Mesenchymal stem cell (in vitro differentiated cells and primary cell): ENCODE data around the gene MAP2K6.

ENCODE experiments used
- DNase-seq: peaks from one replicate; pipeline ENCODE4 v3.0.0-alpha.2; 2013
- H2AFZ ChIP-seq: one replicate; pipeline ENCODE4 v1.6.1; 2013; ENCODE audit warnings: low read depth, mild to moderate bottlenecking, control low read depth, inconsistent platforms, low read length, moderate library complexity
- H2AK5ac ChIP-seq: 2 replicates; pipeline ENCODE4 v1.6.1; 2013; ENCODE audit warnings: low read length, moderate library complexity, mild to moderate bottlenecking, inconsistent platforms; ENCODE audit not compliant: severe bottlenecking
- H2BK120ac ChIP-seq: one replicate; pipeline ENCODE4 v1.6.1; 2013; ENCODE audit warnings: low read depth, mild to moderate bottlenecking, inconsistent platforms, low read length, moderate library complexity
- H2BK12ac ChIP-seq, 2 experiments: one replicate each; pipeline ENCODE4 v1.6.1; 2013; ENCODE audit warnings: inconsistent platforms in 2 of 2, low read length in 2 of 2, mild to moderate bottlenecking in 2 of 2, moderate library complexity in 2 of 2, control low read depth in 1 of 2
- H2BK15ac ChIP-seq: one replicate; pipeline ENCODE4 v1.6.1; 2013; ENCODE audit warnings: mild to moderate bottlenecking, low read depth, inconsistent platforms; ENCODE audit not compliant: poor library complexity, severe bottlenecking
- H2BK5ac ChIP-seq: 2 replicates; pipeline ENCODE4 v1.6.1; 2013; ENCODE audit warnings: low read depth, mild to moderate bottlenecking, low read length, control low read depth, inconsistent platforms; ENCODE audit not compliant: poor library complexity, severe bottlenecking
- H3K14ac ChIP-seq, 2 experiments: one replicate each; pipeline ENCODE4 v1.6.1; 2013; ENCODE audit warnings: inconsistent platforms in 2 of 2, low read length in 2 of 2, control low read depth in 1 of 2, mild to moderate bottlenecking in 1 of 2, moderate library complexity in 1 of 2
- H3K18ac ChIP-seq, 2 experiments: one replicate each; pipeline ENCODE4 v1.6.1; 2013; ENCODE audit warnings: inconsistent platforms in 2 of 2, low read length in 2 of 2, control low read depth in 1 of 2, low read depth in 1 of 2, mild to moderate bottlenecking in 1 of 2
- H3K23ac ChIP-seq, 2 experiments: one replicate each; pipeline ENCODE4 v1.6.1; 2013; ENCODE audit warnings: inconsistent platforms in 2 of 2, low read length in 2 of 2, mild to moderate bottlenecking in 2 of 2, moderate library complexity in 2 of 2, control low read depth in 1 of 2
- H3K27ac ChIP-seq: 2 replicates; pipeline ENCODE4 v1.5.1; 2013; ENCODE audit warnings: mild to moderate bottlenecking, moderate library complexity, low read length, control low read depth, inconsistent platforms; ENCODE audit not compliant: poor library complexity, severe bottlenecking
- H3K27me3 ChIP-seq, 2 experiments: 2 replicates each; pipeline versions ENCODE4 v1.6.1 to v1.7.0; 2013; ENCODE audit warnings: low read length in 2 of 2, mild to moderate bottlenecking in 2 of 2, moderate library complexity in 2 of 2, control low read depth in 1 of 2, inconsistent platforms in 1 of 2; ENCODE audit not compliant: control insufficient read depth in 1 of 2, insufficient read depth in 1 of 2
- H3K36me3 ChIP-seq, 2 experiments: 2 replicates each; pipeline versions ENCODE4 v1.6.1 to v1.7.0; 2013; ENCODE audit warnings: low read length in 2 of 2, control low read depth in 1 of 2, inconsistent platforms in 1 of 2, low read depth in 1 of 2, mild to moderate bottlenecking in 1 of 2; ENCODE audit not compliant: insufficient read depth in 2 of 2, control insufficient read depth in 1 of 2
- H3K4ac ChIP-seq, 2 experiments: one replicate each; pipeline ENCODE4 v1.6.1; 2013; ENCODE audit warnings: inconsistent platforms in 2 of 2, low read length in 2 of 2, mild to moderate bottlenecking in 2 of 2, moderate library complexity in 2 of 2, control low read depth in 1 of 2, low read depth in 1 of 2
- H3K4me1 ChIP-seq: 2 replicates; pipeline ENCODE4 v1.6.1; 2013; ENCODE audit warnings: low read depth, low read length, control low read depth; ENCODE audit not compliant: control insufficient read depth, insufficient read depth
- H3K4me2 ChIP-seq: 2 replicates; pipeline ENCODE4 v1.6.1; 2013; ENCODE audit warnings: low read length, mild to moderate bottlenecking, inconsistent platforms; ENCODE audit not compliant: poor library complexity, severe bottlenecking
- H3K4me3 ChIP-seq, 2 experiments: 2 replicates each; pipeline versions ENCODE4 v1.5.1 to v1.7.0; 2013; ENCODE audit warnings: low read length in 2 of 2, mild to moderate bottlenecking in 2 of 2, control low read depth in 1 of 2, low read depth in 1 of 2; ENCODE audit not compliant: insufficient read depth in 1 of 2
- H3K79me1 ChIP-seq: replicated peaks from 2 replicates; pipeline ENCODE4 v1.6.1; 2013; ENCODE audit warnings: mild to moderate bottlenecking, control low read depth, low read length, inconsistent platforms; ENCODE audit not compliant: poor library complexity, severe bottlenecking
- H3K9ac ChIP-seq: 2 replicates; pipeline ENCODE4 v1.7.0; 2013; ENCODE audit warnings: mild to moderate bottlenecking, low read length, moderate library complexity
- H3K9me3 ChIP-seq: 2 replicates; pipeline ENCODE4 v1.7.0; 2013; ENCODE audit warnings: mild to moderate bottlenecking, low read length; ENCODE audit not compliant: control insufficient read depth
- H4K8ac ChIP-seq: one replicate; pipeline ENCODE4 v1.6.1; 2013; ENCODE audit warnings: inconsistent platforms, mild to moderate bottlenecking, low read length, moderate library complexity
- H4K91ac ChIP-seq: one replicate; pipeline ENCODE4 v1.6.1; 2013; ENCODE audit warnings: mild to moderate bottlenecking, low read length, inconsistent platforms
- WGBS: methylation state at CpG from one replicate; pipeline ENCODE4 v1.1.7; 2013; ENCODE audit warnings: mixed read lengths; 5-methylcytosine and 5-hydroxymethylcytosine counted together

The MAP2K6 gene

GRCh38 chr17:69489313-69489712 is 74.8 kb downstream of the MAP2K6 start:
- Histone ChIP-seq H3K27ac (no peak overlapping the region), H2BK12ac (no peak overlapping the region), H2BK5ac (no peak overlapping the region), H2BK120ac (no peak overlapping the region), H3K27me3 (no peaks in the 10 kb centered on the region), H4K8ac (no peak overlapping the region), H4K91ac (no peak overlapping the region), H3K4me2 (no peak overlapping the region), H3K23ac (no peak overlapping the region), H2BK15ac (no peak overlapping the region), H3K4me1 (no peaks in the 10 kb centered on the region), H3K18ac (no peak overlapping the region), H3K4ac (no peak overlapping the region), H3K14ac (no peak overlapping the region), H3K36me3 (no peaks in the 10 kb centered on the region), H2AFZ (no peak overlapping the region), H3K4me3 (no peak overlapping the region), H3K9ac (no peak overlapping the region), H2AK5ac (no peak overlapping the region), H3K9me3 (no peaks in the 10 kb centered on the region), H3K79me1 (peaks cover 2% of the 10 kb centered on the region)
- no peak for DNase-seq
- 100% methylated on average over 2 of the region's 4 CpGs for WGBS

GRCh38 chr17:69492410-69493071 is 78.0 kb downstream of the MAP2K6 start:
- Histone ChIP-seq H2BK5ac (peak overlapping the region; percentile 44), H3K9me3 (no peaks in the 10 kb centered on the region), H3K27me3 (no peaks in the 10 kb centered on the region), H2BK120ac (no peak overlapping the region), H3K4me1 (no peaks in the 10 kb centered on the region), H3K27ac (peak overlapping the region; percentile 76), H3K23ac (no peak overlapping the region), H3K79me1 (no peaks in the 10 kb centered on the region), H3K4me2 (no peak overlapping the region), H3K4me3 (no peak overlapping the region), H3K4ac (no peak overlapping the region), H4K91ac (no peak overlapping the region), H2BK12ac (no peak overlapping the region), H4K8ac (peak overlapping the region; percentile 19), H3K36me3 (no peaks in the 10 kb centered on the region), H3K18ac (no peak overlapping the region), H3K14ac (no peak overlapping the region), H2AFZ (no peak overlapping the region), H2BK15ac (no peak overlapping the region), H3K9ac (no peak overlapping the region), H2AK5ac (no peak overlapping the region)
- peak; percentile 78 for DNase-seq
- 11% methylated on average over 3 of the region's 3 CpGs for WGBS

GRCh38 chr17:69495787-69496186 is 81.3 kb downstream of the MAP2K6 start:
- H3K27ac ChIP-seq = no peak overlapping the region
- no peak for DNase-seq
- H3K4me2 ChIP-seq = no peak overlapping the region
- H4K91ac ChIP-seq = no peak overlapping the region
- H3K27me3 ChIP-seq = no peaks in the 10 kb centered on the region
- H3K79me1 ChIP-seq = peaks cover 4% of the 10 kb centered on the region
- H3K23ac ChIP-seq = no peak overlapping the region
- H3K18ac ChIP-seq = no peak overlapping the region
- peaks cover 2% of the 10 kb centered on the region for H3K4me1 ChIP-seq
- no peak overlapping the region for H2BK5ac ChIP-seq
- no peak overlapping the region for H2BK120ac ChIP-seq
- no peak overlapping the region for H3K4ac ChIP-seq
- H2AFZ ChIP-seq = no peak overlapping the region
- no peaks in the 10 kb centered on the region for H3K36me3 ChIP-seq
- no peaks in the 10 kb centered on the region for H3K9me3 ChIP-seq
- H3K14ac ChIP-seq = no peak overlapping the region
- no peak overlapping the region for H2BK12ac ChIP-seq
- 98% methylated on average over 4 of the region's 5 CpGs for WGBS
- no peak overlapping the region for H2AK5ac ChIP-seq
- H3K4me3 ChIP-seq = no peak overlapping the region
- no peak overlapping the region for H2BK15ac ChIP-seq
- no peak overlapping the region for H3K9ac ChIP-seq
- no peak overlapping the region for H4K8ac ChIP-seq

GRCh38 chr17:69497161-69497560 is 82.7 kb downstream of the MAP2K6 start:
- no peak overlapping the region for H3K4ac ChIP-seq
- WGBS = 100% methylated on average over 1 of the region's 1 CpG

More at GRCh38 chr17:69497161-69497560, 82.7 kb downstream of the MAP2K6 start:
- no peak for DNase-seq
- peaks cover 4% of the 10 kb centered on the region for H3K79me1 ChIP-seq
- no peaks in the 10 kb centered on the region for H3K9me3 ChIP-seq
- H3K9ac ChIP-seq = no peak overlapping the region
- no peak overlapping the region for H3K23ac ChIP-seq
- H3K14ac ChIP-seq = no peak overlapping the region
- no peak overlapping the region for H4K8ac ChIP-seq
- H2AFZ ChIP-seq = no peak overlapping the region
- no peak overlapping the region for H2BK12ac ChIP-seq
- H3K27ac ChIP-seq = no peak overlapping the region
- no peak overlapping the region for H4K91ac ChIP-seq
- no peak overlapping the region for H3K4me2 ChIP-seq
- H3K4me1 ChIP-seq = peaks cover 6% of the 10 kb centered on the region
- H3K4me3 ChIP-seq = no peak overlapping the region
- H3K27me3 ChIP-seq = no peaks in the 10 kb centered on the region
- H3K18ac ChIP-seq = no peak overlapping the region
- no peak overlapping the region for H2AK5ac ChIP-seq
- H2BK15ac ChIP-seq = no peak overlapping the region
- no peak overlapping the region for H2BK5ac ChIP-seq
- H2BK120ac ChIP-seq = no peak overlapping the region
- H3K36me3 ChIP-seq = no peaks in the 10 kb centered on the region
